ENCODE measurements around the gene ANKRD12.
"Not testable (repeated sequence)": the region's sequence is repeated elsewhere in the genome, so short reads cannot be mapped to it uniquely, and the experiment has no call there.

The ANKRD12 gene

GRCh38 chr18:9233771-9234440, 97.3 kb downstream of the ANKRD12 start:
- no peak for DNase-seq (ENCODE audit: low spot score)

- no peak for DNase-seq (ENCODE audit: low spot score)
Measured at GRCh38 chr18:9234528-9234927, 97.9 kb downstream of the ANKRD12 start.

- DNase-seq (ENCODE audit: low spot score): no peak
Measured at GRCh38 chr18:9237981-9238380, 101.4 kb downstream of the ANKRD12 start.

GRCh38 chr18:9239720-9240119, 103.1 kb downstream of the ANKRD12 start:
- no peak for DNase-seq (ENCODE audit: low spot score)

- DNase-seq (ENCODE audit: low spot score): no peak
Measured at GRCh38 chr18:9240270-9240669, 103.7 kb downstream of the ANKRD12 start.

- no peak for DNase-seq (ENCODE audit: low spot score)
Measured at GRCh38 chr18:9243029-9243428, 106.4 kb downstream of the ANKRD12 start.

- no peak for DNase-seq (ENCODE audit: low spot score)
Measured at GRCh38 chr18:9244376-9244775, 107.8 kb downstream of the ANKRD12 start.

GRCh38 chr18:9248661-9249060, 112.1 kb downstream of the ANKRD12 start:
- DNase-seq (ENCODE audit: low spot score): no peak

GRCh38 chr18:9249254-9249653, 112.7 kb downstream of the ANKRD12 start:
- no peak for DNase-seq (ENCODE audit: low spot score)

- no peak for DNase-seq (ENCODE audit: low spot score)
Measured at GRCh38 chr18:9259173-9259572, 122.6 kb downstream of the ANKRD12 start.

- DNase-seq (ENCODE audit: low spot score): no peak
Measured at GRCh38 chr18:9260388-9261380, 124.1 kb downstream of the ANKRD12 start.

- no peak for DNase-seq (ENCODE audit: low spot score)
Measured at GRCh38 chr18:9263264-9263663, 126.7 kb downstream of the ANKRD12 start.

GRCh38 chr18:9264797-9265196, 128.2 kb downstream of the ANKRD12 start:
- not testable (repeated sequence) for DNase-seq (ENCODE audit: low spot score)

GRCh38 chr18:9273221-9273620, 136.6 kb downstream of the ANKRD12 start:
- DNase-seq (ENCODE audit: low spot score): no peak

GRCh38 chr18:9275890-9276289, 139.3 kb downstream of the ANKRD12 start:
- DNase-seq (ENCODE audit: low spot score): no peak

GRCh38 chr18:9278028-9278427, 141.4 kb downstream of the ANKRD12 start:
- no peak for DNase-seq (ENCODE audit: low spot score)

- no peak for DNase-seq (ENCODE audit: low spot score)
Measured at GRCh38 chr18:9280849-9281248, 144.3 kb downstream of the ANKRD12 start.

GRCh38 chr18:9281780-9282179, 145.2 kb downstream of the ANKRD12 start:
- no peak for DNase-seq (ENCODE audit: low spot score)

- no peak for DNase-seq (ENCODE audit: low spot score)
Measured at GRCh38 chr18:9283791-9284190, 147.2 kb downstream of the ANKRD12 start.

- no peak for DNase-seq (ENCODE audit: low spot score)
Measured at GRCh38 chr18:9285604-9286003, 149.0 kb downstream of the ANKRD12 start.

GRCh38 chr18:9287036-9287435, 150.5 kb downstream of the ANKRD12 start:
- no peak for DNase-seq (ENCODE audit: low spot score)

- DNase-seq (ENCODE audit: low spot score): no peak
Measured at GRCh38 chr18:9289698-9290097, 153.1 kb downstream of the ANKRD12 start.

GRCh38 chr18:9290156-9290555, 153.6 kb downstream of the ANKRD12 start:
- DNase-seq (ENCODE audit: low spot score): no peak

All from hematopoietic multipotent progenitor cell treated with erythropoietin and hydrocortisone succinate and interleukin-3 and kit ligand, for 17 days (in vitro differentiated cells).